HUES64 (cell line): ENCODE measurements around the gene DCAF5.
"Not testable (repeated sequence)": the region's sequence is repeated elsewhere in the genome, so short reads cannot be mapped to it uniquely, and the experiment has no call there.

Experiments
- H3K27ac ChIP-seq: 2 replicates; pipeline ENCODE4 v1.7.0; 2013; ENCODE audit warnings: low read depth, low read length, inconsistent platforms
- H3K27me3 ChIP-seq: 2 replicates; pipeline ENCODE4 v1.6.1; 2013; ENCODE audit warnings: mild to moderate bottlenecking, low read length; ENCODE audit not compliant: insufficient read depth
- H3K36me3 ChIP-seq: 2 replicates; pipeline ENCODE4 v1.6.1; 2013; ENCODE audit warnings: mild to moderate bottlenecking, low read length; ENCODE audit not compliant: insufficient read depth
- H3K4me1 ChIP-seq: 2 replicates; pipeline ENCODE4 v1.6.1; 2013; ENCODE audit warnings: mild to moderate bottlenecking, low read length, moderate library complexity; ENCODE audit not compliant: insufficient read depth
- H3K4me3 ChIP-seq: 2 replicates; pipeline ENCODE4 v1.5.1; 2013; ENCODE audit warnings: mild to moderate bottlenecking, low read length, moderate library complexity
- H3K9ac ChIP-seq: 2 replicates; pipeline ENCODE4 v1.6.1; 2013; ENCODE audit warnings: mild to moderate bottlenecking, low read depth, low read length
- H3K9me3 ChIP-seq: 2 replicates; pipeline ENCODE4 v1.6.1; 2013; ENCODE audit warnings: low read depth, low read length; ENCODE audit not compliant: insufficient read depth
- WGBS: fragments of 150-250, 120-280 bp; methylation state at CpG from one replicate; pipeline ENCODE4 v1.1.7; 2013; ENCODE audit warnings: missing lambda C conversion rate; 5-methylcytosine and 5-hydroxymethylcytosine counted together

Gene DCAF5

DNA sequence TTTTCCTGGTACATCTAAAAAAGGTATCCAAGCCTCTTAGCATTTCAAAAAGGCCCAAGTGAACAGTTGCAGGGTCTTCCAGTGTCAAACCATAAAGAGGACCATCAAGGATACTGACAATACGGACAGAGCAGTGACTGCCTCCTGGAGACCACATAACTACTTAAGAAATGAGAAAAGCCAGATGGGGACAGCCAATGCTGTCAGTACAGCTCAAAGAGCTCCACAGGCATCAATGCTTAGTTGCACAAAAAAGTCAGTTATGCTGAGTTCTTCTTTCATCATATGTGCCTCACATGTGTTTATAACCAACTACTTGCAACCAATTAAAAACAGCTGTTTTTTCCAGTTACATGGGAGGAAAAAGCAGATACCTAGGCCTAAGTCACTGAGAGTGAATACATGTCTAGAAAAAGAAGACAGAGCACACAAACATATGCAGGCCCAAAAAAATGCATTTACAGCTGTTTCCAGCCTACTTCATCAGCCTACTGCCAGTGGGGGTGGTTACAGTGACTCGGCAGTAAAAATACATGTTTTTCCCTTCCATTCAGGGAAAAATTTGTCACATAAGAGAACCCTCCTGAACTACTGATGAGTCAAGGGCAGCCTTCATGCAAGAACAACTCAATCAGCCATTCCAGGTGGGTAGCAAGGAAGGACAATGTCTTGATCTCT, 84.0 kb downstream of the DCAF5 start:
- H3K4me1 ChIP-seq: peaks cover 13% of the 10 kb centered on the region
- H3K27ac ChIP-seq: no peak overlapping the region
- no peak overlapping the region for H3K4me3 ChIP-seq
- H3K36me3 ChIP-seq: peaks cover 4% of the 10 kb centered on the region; the same call in 1 of the 2 replicates
- no peak overlapping the region for H3K9ac ChIP-seq
- WGBS: 95% methylated on average over 2 of the region's 2 CpGs
- no peaks in the 10 kb centered on the region for H3K9me3 ChIP-seq
- H3K27me3 ChIP-seq: no peaks in the 10 kb centered on the region

DNA sequence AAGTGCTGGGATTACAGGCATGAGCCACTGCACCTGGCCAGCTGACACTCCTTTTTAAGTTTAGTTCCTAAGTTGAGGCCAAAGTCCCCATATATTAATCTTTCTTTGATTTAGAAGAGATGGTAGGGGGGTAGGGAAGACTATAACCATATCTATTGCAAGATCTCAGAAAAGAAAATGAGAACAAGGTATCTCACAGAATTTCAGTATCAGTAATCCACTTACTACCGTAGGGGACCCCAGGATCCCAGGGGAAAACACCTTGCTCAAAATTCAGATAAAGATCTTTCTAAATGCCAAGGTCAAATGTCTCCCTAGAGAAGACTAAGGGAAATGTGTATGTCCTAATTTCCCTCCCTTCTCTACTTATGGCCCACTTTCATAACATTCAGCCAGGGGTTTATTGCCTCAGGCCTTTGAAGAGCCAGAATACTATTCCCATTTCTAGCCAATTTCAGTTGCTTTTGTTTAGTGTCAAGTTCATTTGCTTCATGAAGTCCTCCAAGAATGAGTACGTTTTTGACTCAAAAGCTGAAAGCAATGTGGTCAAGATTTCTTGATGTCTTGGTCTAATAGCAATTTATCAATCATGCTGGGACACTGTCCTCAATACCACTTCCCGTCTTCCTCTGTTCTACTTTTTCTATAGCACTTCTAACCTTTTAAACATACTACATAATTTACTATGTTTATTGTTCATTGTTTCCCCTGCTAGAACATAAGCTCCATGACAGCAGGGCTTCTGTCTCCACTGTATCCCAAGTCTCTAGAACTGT, 86.3 kb downstream of the DCAF5 start:
- 93% methylated on average over 3 of the region's 3 CpGs for WGBS
- no peak overlapping the region for H3K9ac ChIP-seq
- peaks cover 5% of the 10 kb centered on the region for H3K4me1 ChIP-seq
- no peaks in the 10 kb centered on the region for H3K27me3 ChIP-seq
- H3K4me3 ChIP-seq: no peak overlapping the region
- no peaks in the 10 kb centered on the region for H3K9me3 ChIP-seq
- no peak overlapping the region for H3K27ac ChIP-seq
- peaks cover 9% of the 10 kb centered on the region for H3K36me3 ChIP-seq

DNA sequence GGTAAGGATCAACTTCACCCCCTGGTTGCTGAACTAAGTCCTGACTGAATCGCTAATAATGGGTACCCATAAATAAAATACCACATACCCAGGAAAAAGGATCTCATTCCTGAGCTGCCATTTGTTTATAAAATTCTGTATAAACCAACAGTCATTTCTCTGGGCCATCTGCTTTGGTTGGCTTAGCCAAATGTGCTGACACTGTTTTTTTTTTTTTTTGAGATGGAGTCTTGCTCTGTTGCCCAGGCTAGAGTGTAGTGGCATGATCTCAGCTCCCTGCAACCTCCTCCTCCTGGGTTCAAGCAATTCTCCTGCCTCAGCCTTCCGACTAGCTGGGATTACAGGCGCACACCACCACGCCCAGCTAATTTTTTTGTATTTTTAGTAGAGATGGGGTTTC, 87.0 kb downstream of the DCAF5 start:
- H3K4me1 ChIP-seq, H3K9ac ChIP-seq, H3K4me3 ChIP-seq, H3K27ac ChIP-seq, H3K27me3 ChIP-seq, H3K9me3 ChIP-seq: not testable (repeated sequence)
- H3K36me3 ChIP-seq: peaks cover 16% of the 10 kb centered on the region
- WGBS: 92% methylated on average over 4 of the region's 4 CpGs

DNA sequence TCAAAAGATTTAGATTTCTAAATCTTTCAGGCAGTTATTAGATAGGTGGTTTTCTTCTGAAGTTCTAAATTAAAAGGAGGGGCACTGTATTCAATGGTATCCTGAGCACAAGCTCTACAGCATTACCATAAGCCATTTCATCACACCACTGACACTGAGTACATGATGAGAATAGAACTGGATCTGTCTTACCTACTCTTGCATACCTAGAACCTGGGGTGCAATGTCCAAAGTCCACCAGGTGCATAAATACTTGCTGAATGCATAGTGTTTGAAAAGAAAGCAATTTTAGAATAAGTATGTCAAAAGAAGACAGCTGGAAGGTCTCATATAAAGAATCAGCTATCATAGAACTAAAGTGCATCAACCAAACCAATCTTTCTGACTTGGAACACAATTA, 88.3 kb downstream of the DCAF5 start:
- H3K4me3 ChIP-seq: no peak overlapping the region
- H3K36me3 ChIP-seq: peaks cover 17% of the 10 kb centered on the region
- H3K4me1 ChIP-seq: peaks cover 5% of the 10 kb centered on the region
- H3K27ac ChIP-seq: no peak overlapping the region
- no peaks in the 10 kb centered on the region for H3K27me3 ChIP-seq
- no peak overlapping the region for H3K9ac ChIP-seq
- no peaks in the 10 kb centered on the region for H3K9me3 ChIP-seq

DNA sequence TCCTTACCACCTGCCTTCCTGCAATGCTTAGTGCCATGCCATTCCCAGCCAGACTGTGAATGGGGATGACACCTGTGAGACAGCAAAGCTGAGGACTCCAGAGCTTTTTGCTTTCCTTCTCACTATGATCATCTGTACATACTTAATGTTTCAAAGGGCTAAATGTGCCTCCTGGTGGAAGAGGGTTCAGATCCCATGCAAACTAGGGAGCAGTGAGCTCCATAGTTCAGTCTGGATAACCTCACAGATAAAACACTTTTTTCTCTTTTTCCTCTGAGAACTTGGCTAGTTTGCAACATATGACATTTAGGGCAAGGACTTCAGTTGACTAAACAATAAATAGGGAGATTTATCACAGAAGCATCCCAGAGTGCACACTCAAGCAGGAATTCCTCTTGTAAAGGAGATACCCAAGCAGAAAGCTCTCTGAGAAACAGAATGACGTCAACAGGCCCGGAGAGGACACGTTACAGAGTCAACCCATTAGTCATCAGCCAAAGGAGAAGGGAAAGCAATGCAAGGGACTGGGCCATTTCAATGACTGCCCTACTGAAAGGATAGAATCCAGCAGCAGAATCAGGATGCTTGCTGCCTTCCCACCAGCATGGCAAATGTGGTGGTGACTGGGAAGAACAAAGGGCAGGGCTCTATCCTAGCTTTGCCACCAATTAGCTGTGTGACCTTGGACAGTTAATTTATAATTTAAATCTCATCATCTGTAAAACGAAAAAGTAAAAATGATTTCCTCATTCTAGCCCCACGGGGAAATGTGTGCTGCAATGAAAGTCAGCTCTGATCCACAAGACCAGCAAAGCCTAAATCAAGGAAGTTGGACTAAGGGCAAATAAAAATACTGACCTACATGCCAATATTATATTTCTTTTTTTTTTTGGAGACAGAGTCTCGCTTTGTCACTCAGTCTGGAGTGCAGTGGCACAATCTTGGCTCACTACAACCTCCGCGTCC, 93.0 kb downstream of the DCAF5 start:
- 92% methylated on average over 8 of the region's 8 CpGs for WGBS

DNA sequence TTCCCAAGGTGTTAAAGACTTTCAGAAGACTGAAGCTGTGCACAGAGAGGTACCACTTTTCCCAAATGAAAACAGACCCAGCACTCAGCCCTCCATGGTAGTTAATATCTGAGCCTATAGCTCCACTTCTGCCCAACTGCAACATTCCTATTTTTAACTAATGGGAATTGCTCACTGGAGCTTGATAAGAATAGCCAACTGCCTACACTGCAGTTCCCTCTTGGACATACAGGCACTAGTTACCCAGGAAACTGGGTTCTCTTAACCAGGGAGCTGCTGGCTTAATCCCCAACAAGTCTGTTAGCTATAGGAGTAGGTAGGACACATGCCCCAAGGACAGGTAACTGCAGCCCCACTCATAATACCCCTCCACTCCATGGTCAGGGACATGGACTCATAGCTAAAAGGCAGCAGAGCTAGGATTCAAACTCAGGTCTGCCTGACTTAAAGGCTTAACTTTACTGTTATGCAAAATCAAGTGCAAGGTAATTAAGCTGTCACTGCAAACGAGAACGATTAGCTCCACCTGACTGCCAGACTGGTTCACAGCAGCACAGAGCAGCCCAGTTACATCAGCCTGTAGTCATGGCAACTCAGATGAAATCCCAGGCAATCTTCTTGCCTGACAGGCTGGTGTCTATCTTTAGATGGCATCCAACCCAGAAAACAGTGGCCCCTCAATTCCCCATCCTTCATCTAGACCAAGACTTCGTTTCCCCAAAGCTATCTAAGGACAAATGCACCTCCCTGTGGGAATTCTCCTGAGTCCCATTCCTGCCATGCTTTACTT, 96.7 kb downstream of the DCAF5 start:
- peaks cover 31% of the 10 kb centered on the region for H3K36me3 ChIP-seq
- WGBS: 40% methylated on average over 3 of the region's 3 CpGs

More for the DNA sequence above, 93.0 kb downstream of the DCAF5 start:
- Histone ChIP-seq H3K9me3 (no peaks in the 10 kb centered on the region), H3K9ac (no peak overlapping the region), H3K27me3 (no peaks in the 10 kb centered on the region), H3K27ac (no peak overlapping the region), H3K4me1 (peaks cover 4% of the 10 kb centered on the region; the same call in 1 of the 2 replicates), H3K4me3 (no peak overlapping the region), H3K36me3 (peaks cover 23% of the 10 kb centered on the region)

DNA sequence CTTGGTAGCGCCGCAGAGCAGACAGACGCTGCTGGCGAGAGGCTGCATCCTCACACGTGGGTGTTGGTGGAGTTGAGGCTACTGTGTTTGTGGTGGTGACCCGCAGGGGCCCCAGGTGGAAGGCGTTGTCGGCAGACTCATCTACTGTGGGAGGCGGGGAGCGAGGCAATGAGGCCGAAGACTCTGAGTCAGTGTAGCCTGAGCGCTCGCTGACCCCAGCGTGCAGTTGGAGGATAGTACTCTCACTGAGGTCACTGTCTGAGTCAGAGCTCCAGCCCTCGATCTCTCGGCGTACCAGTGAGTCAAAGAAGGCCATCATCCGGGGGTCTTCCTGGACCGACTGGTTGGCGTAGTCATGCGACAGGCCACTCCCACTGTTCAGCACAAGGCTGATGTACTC, 97.8 kb downstream of the DCAF5 start:
- WGBS: 92% methylated on average over 21 of the region's 21 CpGs
- H3K4me1 ChIP-seq: peaks cover 25% of the 10 kb centered on the region

More for the DNA sequence above, 96.7 kb downstream of the DCAF5 start:
- H3K4me3 ChIP-seq: no peak overlapping the region
- H3K4me1 ChIP-seq: peaks cover 15% of the 10 kb centered on the region
- no peaks in the 10 kb centered on the region for H3K9me3 ChIP-seq
- no peak overlapping the region for H3K9ac ChIP-seq
- no peak overlapping the region for H3K27ac ChIP-seq
- H3K27me3 ChIP-seq: no peaks in the 10 kb centered on the region

DNA sequence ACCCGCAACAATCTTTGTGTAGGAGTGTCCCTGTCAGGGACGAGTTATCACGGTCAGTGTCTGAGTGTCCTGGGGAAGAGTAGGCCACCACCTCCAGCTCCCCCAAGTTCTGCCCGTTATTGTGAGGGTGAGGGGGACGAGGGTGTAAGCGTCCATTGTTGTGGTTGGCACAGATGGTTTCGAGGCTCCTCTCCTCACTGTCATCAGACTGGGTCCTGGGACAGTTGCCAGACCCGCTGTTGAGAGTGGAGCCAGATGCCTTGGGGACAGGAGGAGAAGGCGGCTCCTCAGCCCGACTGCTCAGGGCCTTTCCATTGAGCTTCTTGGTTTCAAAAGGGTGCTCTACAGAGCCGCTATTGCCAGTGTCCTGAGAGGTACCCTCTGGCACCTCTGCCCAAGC, 98.9 kb downstream of the DCAF5 start:
- Histone ChIP-seq H3K9ac (no peak overlapping the region), H3K27ac (no peak overlapping the region), H3K4me3 (no peak overlapping the region), H3K36me3 (peaks cover 27% of the 10 kb centered on the region), H3K27me3 (no peaks in the 10 kb centered on the region), H3K4me1 (peaks cover 32% of the 10 kb centered on the region), H3K9me3 (no peaks in the 10 kb centered on the region)
- WGBS: 93% methylated on average over 11 of the region's 11 CpGs

More for the DNA sequence above, 97.8 kb downstream of the DCAF5 start:
- H3K9me3 ChIP-seq: no peaks in the 10 kb centered on the region
- H3K36me3 ChIP-seq: peaks cover 27% of the 10 kb centered on the region
- H3K27me3 ChIP-seq: no peaks in the 10 kb centered on the region
- H3K9ac ChIP-seq: no peak overlapping the region
- H3K27ac ChIP-seq: no peak overlapping the region
- H3K4me3 ChIP-seq: no peak overlapping the region

DNA sequence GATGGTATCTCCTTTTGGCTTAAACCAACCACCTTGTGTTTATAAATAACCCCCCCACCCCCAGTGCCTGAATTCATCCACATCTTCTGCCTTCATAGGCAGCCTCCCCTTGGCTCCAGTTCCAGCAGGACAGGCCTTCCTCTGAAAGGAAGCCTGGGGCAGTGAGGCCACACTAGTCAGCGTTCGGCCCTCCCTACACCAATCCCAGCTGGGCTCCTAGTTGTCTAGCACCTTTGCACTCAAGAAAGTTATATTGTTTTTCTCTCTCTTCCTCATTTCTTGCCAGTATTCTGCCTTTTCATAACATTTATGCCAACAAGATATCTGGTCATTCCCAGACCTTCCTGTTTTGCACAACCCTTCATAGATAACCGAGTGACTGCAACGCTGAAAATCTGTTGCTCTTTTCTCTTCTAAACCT, 100.7 kb downstream of the DCAF5 start:
- H3K27me3 ChIP-seq: no peaks in the 10 kb centered on the region
- H3K9me3 ChIP-seq: no peaks in the 10 kb centered on the region
- no peak overlapping the region for H3K9ac ChIP-seq
- no peak overlapping the region for H3K4me3 ChIP-seq
- H3K36me3 ChIP-seq: peaks cover 27% of the 10 kb centered on the region
- H3K4me1 ChIP-seq: peaks cover 32% of the 10 kb centered on the region
- H3K27ac ChIP-seq: no peak overlapping the region
- 88% methylated on average over 4 of the region's 4 CpGs for WGBS
